ENCODE results near the gene DDX1. TPM values are rescaled to one million over a fixed set of nuclear protein-coding genes. Genes with fewer than 3 reads are reported as not detected.

DDX1 gene
- total and polyA plus RNA-seq, 2 experiments from 2014 or later: 72.6 to 101 TPM

DNA sequence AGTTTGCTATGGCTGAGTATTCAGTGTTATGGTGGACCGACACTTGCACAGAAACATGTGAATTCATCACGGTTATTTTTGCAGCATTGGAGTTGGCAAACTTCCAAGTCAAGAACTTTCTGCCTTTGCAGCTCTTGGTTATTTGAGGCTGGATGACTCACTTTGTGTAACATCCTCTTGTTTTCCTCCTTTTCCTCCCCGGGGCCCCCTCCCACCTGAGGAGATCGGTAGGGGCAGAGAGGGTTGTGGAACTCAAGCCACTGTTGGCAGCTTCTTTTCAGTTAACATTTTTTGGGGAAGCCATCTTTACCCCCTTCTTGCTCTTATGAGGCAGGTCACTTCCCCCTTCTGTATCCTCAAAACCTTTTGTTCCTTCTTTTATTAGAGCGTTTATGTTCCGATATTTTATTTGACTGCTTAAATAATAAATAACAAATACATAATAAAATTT, 48.6 kb downstream of the DDX1 start:
- Histone ChIP-seq H3K27ac (no peak overlapping the region), H3K79me2 (ENCODE audit: insufficient read depth) (no peaks in the 10 kb centered on the region), H3K36me3 (ENCODE audit: low read depth) (0 out of 2 replicates have a peak, but pooled peaks cover 5% of the 10 kb centered on the region), H3K4me1 (ENCODE audit: insufficient read depth) (peaks cover 27% of the 10 kb centered on the region), H3K4me3 (no peak overlapping the region), H3K27me3 (replicated peaks; ENCODE audit: insufficient read depth) (no peaks in the 10 kb centered on the region), H2AFZ (no peak overlapping the region), H3K9ac (no peak overlapping the region), H3F3A (ENCODE audit: insufficient read depth) (peaks cover 18% of the 10 kb centered on the region), H3K9me3 (ENCODE audit: low read depth) (no peaks in the 10 kb centered on the region), H3K9me2 (ENCODE audit: insufficient read depth) (no peaks in the 10 kb centered on the region), H4K20me1 (ENCODE audit: insufficient read depth) (no peaks in the 10 kb centered on the region), H3K4me2 (ENCODE audit: unreplicated experiment) (no peak overlapping the region)
- TF ChIP-seq EZH2 (IDR thresholded peaks at IDR 0.05; ENCODE audit: insufficient read depth, poor library complexity, severe bottlenecking): no peak
- no peak for TF ChIP-seq EZH2phosphoT487 (IDR thresholded peaks at IDR 0.05; ENCODE audit: insufficient read depth, low read depth)
- WGBS, 2 experiments (ENCODE audit: low coverage in 1 of 2, low lambda C conversion rate in 2 of 2, missing lambda C conversion rate in 2 of 2): 63 to 69% methylated on average over 6 of the region's 6 CpGs
- in situ Hi-C loops (cut with MboI): loop anchor here (25.0 kb wide), 2 partner anchors 847 to 1122 kb away; no protein-coding TSS in a partner anchor
- DNase-seq: peak; percentile 60

GRCh38 chr2:15640784-15641183, 49.1 kb downstream of the DDX1 start:
- Histone ChIP-seq H3K9me2 (ENCODE audit: insufficient read depth) (no peaks in the 10 kb centered on the region), H3F3A (ENCODE audit: insufficient read depth) (peaks cover 13% of the 10 kb centered on the region), H3K79me2 (ENCODE audit: insufficient read depth) (no peaks in the 10 kb centered on the region), H3K4me1 (ENCODE audit: insufficient read depth) (peaks cover 23% of the 10 kb centered on the region), H3K9ac (no peak overlapping the region), H2AFZ (no peak overlapping the region), H3K4me2 (ENCODE audit: unreplicated experiment) (no peak overlapping the region), H3K9me3 (ENCODE audit: low read depth) (no peaks in the 10 kb centered on the region), H3K27me3 (replicated peaks; ENCODE audit: insufficient read depth) (no peaks in the 10 kb centered on the region), H3K36me3 (ENCODE audit: low read depth) (0 out of 2 replicates have a peak, but pooled peaks cover 5% of the 10 kb centered on the region), H3K4me3 (no peak overlapping the region), H3K27ac (no peak overlapping the region), H4K20me1 (ENCODE audit: insufficient read depth) (no peaks in the 10 kb centered on the region)
- no peak for DNase-seq
- TF ChIP-seq EZH2phosphoT487 (IDR thresholded peaks at IDR 0.05; ENCODE audit: insufficient read depth, low read depth) (no peak), EZH2 (IDR thresholded peaks at IDR 0.05; ENCODE audit: insufficient read depth, poor library complexity, severe bottlenecking) (no peak)
- WGBS, 2 experiments (ENCODE audit: low coverage in 1 of 2, low lambda C conversion rate in 2 of 2, missing lambda C conversion rate in 2 of 2): 96 to 100% methylated on average over 2 of the region's 2 CpGs
- in situ Hi-C loops (cut with MboI): loop anchor here (25.0 kb wide), 2 partner anchors 847 to 1122 kb away; no protein-coding TSS in a partner anchor

DNA sequence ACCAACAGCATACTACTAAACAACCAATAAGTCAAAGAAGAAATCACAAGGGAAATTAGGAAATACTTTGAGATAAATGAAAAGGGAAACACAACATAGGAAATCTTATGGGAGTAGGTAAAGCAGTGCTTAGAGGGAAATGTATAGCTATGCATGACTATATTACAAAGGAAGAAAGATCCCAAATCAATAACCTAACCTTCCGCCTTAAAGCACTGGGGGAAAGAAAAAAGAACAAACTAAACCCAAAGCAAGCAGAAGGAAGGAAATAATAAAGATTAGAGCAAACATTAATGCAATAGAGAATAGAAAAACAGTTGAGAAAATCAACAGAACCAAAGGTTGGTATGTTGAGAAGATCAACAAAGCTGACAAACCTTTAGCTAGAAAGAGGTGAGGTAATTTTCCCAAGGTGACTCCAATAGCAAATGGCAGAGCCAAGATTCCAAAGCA, 49.9 kb downstream of the DDX1 start:
- H3K27ac ChIP-seq: no peak overlapping the region
- no peak overlapping the region for H3K9ac ChIP-seq
- WGBS, 2 experiments (ENCODE audit: low coverage in 1 of 2, low lambda C conversion rate in 2 of 2, missing lambda C conversion rate in 2 of 2): 94 to 100% methylated on average over 1 of the region's 1 CpG
- H3K36me3 ChIP-seq (ENCODE audit: low read depth): 0 out of 2 replicates have a peak, but pooled peaks cover 5% of the 10 kb centered on the region
- H3K4me2 ChIP-seq (ENCODE audit: unreplicated experiment): no peak overlapping the region
- peaks cover 5% of the 10 kb centered on the region for H3F3A ChIP-seq (ENCODE audit: insufficient read depth)
- H3K79me2 ChIP-seq (ENCODE audit: insufficient read depth): no peaks in the 10 kb centered on the region
- DNase-seq: no peak
- H3K9me3 ChIP-seq (ENCODE audit: low read depth): no peaks in the 10 kb centered on the region
- H3K9me2 ChIP-seq (ENCODE audit: insufficient read depth): no peaks in the 10 kb centered on the region
- H4K20me1 ChIP-seq (ENCODE audit: insufficient read depth): no peaks in the 10 kb centered on the region
- TF ChIP-seq EZH2 (IDR thresholded peaks at IDR 0.05; ENCODE audit: insufficient read depth, poor library complexity, severe bottlenecking) (no peak), EZH2phosphoT487 (IDR thresholded peaks at IDR 0.05; ENCODE audit: insufficient read depth, low read depth) (no peak)
- peaks cover 23% of the 10 kb centered on the region for H3K4me1 ChIP-seq (ENCODE audit: insufficient read depth)
- H2AFZ ChIP-seq: no peak overlapping the region
- in situ Hi-C loops (cut with MboI): loop anchor here (25.0 kb wide), 2 partner anchors 846 to 1121 kb away; no protein-coding TSS in a partner anchor
- H3K4me3 ChIP-seq: no peak overlapping the region
- no peaks in the 10 kb centered on the region for H3K27me3 ChIP-seq (replicated peaks; ENCODE audit: insufficient read depth)

DNA sequence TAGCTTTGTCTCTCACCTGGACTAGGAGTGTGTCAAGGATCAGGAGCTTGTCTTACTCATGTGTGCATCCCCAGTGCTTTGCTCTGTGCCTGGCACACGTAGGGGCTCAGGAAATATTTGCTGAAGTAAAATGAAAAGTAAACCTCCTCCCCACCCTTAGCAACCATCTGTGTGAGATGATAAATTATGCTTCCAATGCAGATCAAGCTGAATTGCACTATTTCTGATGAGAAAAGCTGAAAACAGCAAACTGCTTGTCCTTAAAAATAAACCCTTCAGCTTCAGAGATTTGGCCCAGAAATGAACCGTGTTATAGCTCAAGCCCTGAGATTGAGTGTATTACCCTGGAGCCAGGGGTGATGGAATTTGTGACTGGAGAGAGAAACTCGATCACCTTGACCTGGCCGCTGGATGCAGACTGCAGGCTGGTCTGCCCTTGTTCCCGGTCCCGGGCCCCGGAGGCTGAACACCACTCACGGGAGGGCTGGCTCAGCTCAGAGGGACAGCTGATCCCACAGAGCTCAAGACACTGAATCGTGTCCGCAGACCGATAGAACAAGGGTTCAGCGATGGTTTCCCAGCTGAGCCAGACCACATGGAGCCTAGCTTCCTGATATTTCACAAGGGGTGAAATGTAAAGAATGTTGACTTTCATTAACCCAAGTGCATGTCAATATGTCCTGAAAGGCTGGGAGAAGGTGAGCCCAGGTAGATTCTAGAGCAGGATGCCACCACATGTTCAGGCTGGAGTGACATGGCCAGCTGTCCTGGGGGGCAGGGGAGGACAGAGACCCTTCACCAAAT, 50.5 kb downstream of the DDX1 start:
- Histone ChIP-seq H2AFZ (no peak overlapping the region), H3K9ac (no peak overlapping the region), H3K4me2 (ENCODE audit: unreplicated experiment) (no peak overlapping the region), H3K4me1 (ENCODE audit: insufficient read depth) (peaks cover 23% of the 10 kb centered on the region), H3K79me2 (ENCODE audit: insufficient read depth) (no peaks in the 10 kb centered on the region), H3K9me3 (ENCODE audit: low read depth) (no peaks in the 10 kb centered on the region), H3K27ac (no peak overlapping the region), H3K9me2 (ENCODE audit: insufficient read depth) (no peaks in the 10 kb centered on the region), H4K20me1 (ENCODE audit: insufficient read depth) (no peaks in the 10 kb centered on the region), H3K27me3 (replicated peaks; ENCODE audit: insufficient read depth) (no peaks in the 10 kb centered on the region), H3K36me3 (ENCODE audit: low read depth) (0 out of 2 replicates have a peak, but pooled peaks cover 5% of the 10 kb centered on the region), H3K4me3 (no peak overlapping the region), H3F3A (ENCODE audit: insufficient read depth) (no peaks in the 10 kb centered on the region)
- in situ Hi-C loops (cut with MboI): loop anchor here (25.0 kb wide), 2 partner anchors 845 to 1120 kb away; no protein-coding TSS in a partner anchor
- TF ChIP-seq EZH2phosphoT487 (IDR thresholded peaks at IDR 0.05; ENCODE audit: insufficient read depth, low read depth) (no peak), EZH2 (IDR thresholded peaks at IDR 0.05; ENCODE audit: insufficient read depth, poor library complexity, severe bottlenecking) (no peak)
- no peak for DNase-seq
- WGBS, 2 experiments (ENCODE audit: low coverage in 1 of 2, low lambda C conversion rate in 2 of 2, missing lambda C conversion rate in 2 of 2): 80% methylated on average over 12 of the region's 12 CpGs

Measured in GM23248 (cell line).